Stimulated activated naive B cell treated with anti-CD40 and anti-IgM and Interleukin-4, amounts not matched to agents 10 μg/mL and 1 μg/mL and 100 μg/mL, for 72 hours (primary cell): ENCODE results near the gene ROBO1.

ENCODE experiments used
- ATAC-seq, 2 donors: fragments of 150-1000 bp; cut with Tn5 transposase; replicated peaks; 2 replicates each; pipeline ENCODE4 v1.10.0; 2021; ENCODE audit warnings: moderate library complexity in 1 of 2
- DNase-seq: peaks from one replicate; pipeline ENCODE4 v3.0.0; 2021
- H3K27ac Mint-ChIP-seq: one replicate; pipeline ENCODE4 v1.8.0; 2022; ENCODE audit warnings: mild to moderate bottlenecking, mixed read lengths
- H3K27me3 Mint-ChIP-seq, 2 donors: one replicate each; pipeline ENCODE4 v1.8.0; 2022; ENCODE audit warnings: mixed read lengths in 2 of 2
- H3K36me3 Mint-ChIP-seq, 2 donors: one replicate each; pipeline ENCODE4 v1.8.0; 2022; ENCODE audit warnings: mixed read lengths in 2 of 2, mild to moderate bottlenecking in 1 of 2
- H3K4me1 Mint-ChIP-seq, 2 donors: one replicate each; pipeline ENCODE4 v1.8.0; 2022; ENCODE audit warnings: mixed read lengths in 2 of 2, mild to moderate bottlenecking in 1 of 2
- H3K4me3 Mint-ChIP-seq, 2 donors: one replicate each; pipeline ENCODE4 v1.8.0; 2022; ENCODE audit warnings: mild to moderate bottlenecking in 2 of 2, mixed read lengths in 2 of 2, moderate library complexity in 1 of 2
- H3K9me3 Mint-ChIP-seq, 2 donors: one replicate each; pipeline ENCODE4 v1.8.0; 2022; ENCODE audit warnings: mixed read lengths in 2 of 2, mild to moderate bottlenecking in 1 of 2

Gene ROBO1

DNA sequence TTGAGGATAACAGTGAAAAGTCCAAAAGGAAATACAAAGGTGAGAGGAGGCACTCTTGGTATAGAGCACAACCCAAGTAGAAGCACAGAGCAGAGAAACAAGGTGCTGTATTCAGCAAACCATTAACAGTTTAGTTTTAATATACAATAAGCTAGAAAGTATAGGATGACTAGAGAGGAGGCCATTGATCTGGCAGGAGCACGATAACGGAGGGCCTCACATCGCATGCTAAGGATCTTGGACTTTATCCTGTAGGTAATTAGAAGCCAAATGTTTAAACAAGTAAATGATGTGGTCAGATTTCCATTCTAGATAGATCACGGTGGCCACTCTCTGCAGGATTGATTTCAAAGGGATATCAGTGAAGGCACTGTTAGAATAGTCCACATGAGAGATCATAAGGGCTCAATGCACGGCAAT lies 935.0 kb downstream of the ROBO1 start:
- no peaks in the 10 kb centered on the region for H3K36me3 Mint-ChIP-seq
- no peak for ATAC-seq
- H3K27ac Mint-ChIP-seq, result no peak overlapping the region
- no peak overlapping the region for H3K4me3 Mint-ChIP-seq
- DNase-seq, result no peak
- no peaks in the 10 kb centered on the region for H3K4me1 Mint-ChIP-seq
- H3K27me3 Mint-ChIP-seq, result no peaks in the 10 kb centered on the region
- H3K9me3 Mint-ChIP-seq, result peaks cover 3% of the 10 kb centered on the region in 2 donors

DNA sequence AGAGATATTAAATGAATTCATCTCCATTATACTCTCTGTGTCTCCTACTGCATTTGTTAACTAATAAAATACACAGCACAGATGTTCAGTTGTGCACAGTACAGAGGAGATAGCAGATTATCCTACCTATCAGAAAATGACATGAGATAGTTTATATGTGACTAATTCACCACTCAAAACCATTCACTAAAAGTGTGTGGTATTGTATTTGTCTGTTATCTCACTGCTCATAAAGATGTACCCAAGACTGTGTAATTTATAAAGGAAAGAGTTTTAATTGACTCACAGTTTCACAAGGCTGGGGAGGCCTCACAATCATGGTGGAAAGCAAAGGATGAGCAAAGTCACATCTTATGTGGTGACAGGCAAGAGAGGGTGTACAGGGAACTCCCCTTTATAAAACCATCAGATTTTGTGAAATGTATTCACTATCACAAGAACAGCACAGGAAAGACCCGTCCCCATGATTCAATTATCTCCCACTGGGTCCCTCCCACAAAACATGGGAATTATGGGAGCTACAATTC lies 936.3 kb downstream of the ROBO1 start:
- H3K9me3 Mint-ChIP-seq, result peaks cover 3% of the 10 kb centered on the region in 2 donors
- DNase-seq (no peak), ATAC-seq (no peak)
- H3K27me3 Mint-ChIP-seq, result no peaks in the 10 kb centered on the region
- no peaks in the 10 kb centered on the region for H3K4me1 Mint-ChIP-seq
- H3K27ac Mint-ChIP-seq, result no peak overlapping the region
- H3K36me3 Mint-ChIP-seq, result no peaks in the 10 kb centered on the region
- H3K4me3 Mint-ChIP-seq, result no peak overlapping the region

DNA sequence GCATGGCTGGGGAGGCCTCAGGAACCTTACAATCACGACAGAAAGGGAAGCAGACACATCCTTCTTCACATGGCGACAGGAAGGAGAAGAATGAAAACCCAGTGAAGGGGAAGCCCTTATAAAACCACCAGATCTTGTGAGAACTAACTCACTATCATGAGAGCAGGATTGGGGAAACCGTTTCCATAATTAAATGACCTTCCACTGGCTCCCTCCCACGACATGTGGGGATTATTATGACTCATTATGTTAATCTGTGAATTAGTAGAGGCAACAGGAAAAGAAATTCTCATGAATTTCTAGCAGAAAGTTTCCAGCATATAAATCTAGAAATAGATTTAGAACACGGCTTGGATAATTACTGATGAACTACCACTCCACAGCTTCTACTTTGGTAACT lies 937.3 kb downstream of the ROBO1 start:
- Mint-ChIP-seq H3K36me3 (no peaks in the 10 kb centered on the region), H3K4me3 (no peak overlapping the region)

DNA sequence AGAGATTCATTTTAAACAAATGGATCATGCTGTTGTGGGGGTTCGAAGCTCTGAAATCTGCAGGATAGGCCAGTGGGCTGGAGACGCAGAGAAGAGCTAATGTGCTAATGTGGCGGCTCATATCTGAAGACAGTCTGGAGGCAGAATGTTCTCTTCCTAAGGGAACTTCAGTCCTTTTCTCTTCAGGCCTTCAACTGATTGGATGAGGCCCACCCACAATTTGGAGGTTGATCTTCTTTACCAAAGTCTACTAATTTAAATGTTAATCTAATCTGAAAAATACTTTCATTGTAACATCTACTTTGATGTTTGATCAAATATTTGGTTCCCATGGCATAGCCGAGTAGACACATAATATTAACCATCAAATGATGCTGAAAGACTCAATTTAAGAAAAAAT lies 940.2 kb downstream of the ROBO1 start:
- DNase-seq, result no peak
- Mint-ChIP-seq H3K27ac (no peak overlapping the region), H3K4me1 (no peaks in the 10 kb centered on the region), H3K36me3 (no peaks in the 10 kb centered on the region), H3K4me3 (no peak overlapping the region), H3K27me3 (no peaks in the 10 kb centered on the region), H3K9me3 (peaks cover 3% of the 10 kb centered on the region in 2 donors)
- ATAC-seq, result no peak

More for the DNA sequence above, 937.3 kb downstream of the ROBO1 start:
- Mint-ChIP-seq H3K9me3 (peaks cover 3% of the 10 kb centered on the region in 2 donors), H3K27me3 (no peaks in the 10 kb centered on the region), H3K27ac (no peak overlapping the region), H3K4me1 (no peaks in the 10 kb centered on the region)
- no peak for ATAC-seq
- no peak for DNase-seq

DNA sequence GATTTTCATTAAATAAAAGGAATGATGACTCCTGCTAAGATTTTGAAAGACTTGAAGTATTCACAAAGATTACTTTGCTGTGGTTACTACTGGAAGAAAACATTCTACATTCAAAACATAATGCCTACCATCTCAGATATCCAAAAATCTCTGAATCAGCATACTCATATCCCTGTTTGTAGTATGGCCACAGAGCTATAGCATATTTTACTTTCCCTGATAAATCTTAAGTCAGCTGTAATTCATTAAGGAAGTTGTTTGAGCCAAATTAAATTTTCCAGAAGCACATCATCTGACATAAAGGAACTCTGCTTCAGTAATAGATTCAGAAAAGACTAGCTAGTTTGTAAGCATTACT lies 942.0 kb downstream of the ROBO1 start:
- Mint-ChIP-seq H3K27me3 (no peaks in the 10 kb centered on the region), H3K36me3 (no peaks in the 10 kb centered on the region), H3K27ac (no peak overlapping the region), H3K4me3 (no peak overlapping the region), H3K4me1 (no peaks in the 10 kb centered on the region), H3K9me3 (peaks cover 3% of the 10 kb centered on the region in 2 donors)
- no peak for ATAC-seq
- no peak for DNase-seq

DNA sequence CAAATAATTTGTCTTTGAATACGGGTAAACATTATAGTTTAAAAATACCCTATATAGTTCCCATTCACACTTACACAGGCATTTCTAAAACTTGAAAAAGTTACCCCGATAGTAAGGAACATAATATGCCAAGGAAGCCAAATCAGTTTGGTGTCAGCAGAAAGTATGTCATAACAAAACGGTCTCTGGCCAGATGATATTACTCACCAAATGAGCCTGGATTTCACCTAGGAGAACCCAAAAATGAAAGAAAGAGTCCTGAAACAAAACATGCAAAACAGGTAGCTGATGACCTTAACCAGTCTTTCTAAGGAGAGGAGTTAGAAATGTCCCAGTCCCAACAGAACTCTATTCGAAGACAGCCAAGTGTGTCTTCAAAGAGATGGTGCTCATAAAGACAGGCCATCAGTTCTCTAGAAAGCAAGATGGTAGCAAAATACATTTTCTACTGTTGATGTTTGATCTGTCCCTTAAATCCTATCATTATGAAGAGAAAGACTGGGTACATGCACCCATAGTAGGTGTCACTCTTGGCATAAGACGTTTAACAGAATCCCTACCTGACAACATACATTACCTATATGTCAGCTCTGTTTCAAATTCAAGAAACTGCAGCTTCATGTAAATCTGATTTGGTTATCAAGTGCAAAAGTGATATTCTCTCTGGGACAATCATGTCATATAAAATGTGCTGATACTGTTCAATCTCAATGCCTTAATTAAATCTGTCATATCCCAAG lies 942.5 kb downstream of the ROBO1 start:
- Mint-ChIP-seq H3K27me3 (no peaks in the 10 kb centered on the region), H3K4me1 (no peaks in the 10 kb centered on the region), H3K36me3 (no peaks in the 10 kb centered on the region), H3K4me3 (no peak overlapping the region), H3K27ac (no peak overlapping the region), H3K9me3 (peaks cover 3% of the 10 kb centered on the region in 2 donors)
- DNase-seq (no peak), ATAC-seq (no peak)

DNA sequence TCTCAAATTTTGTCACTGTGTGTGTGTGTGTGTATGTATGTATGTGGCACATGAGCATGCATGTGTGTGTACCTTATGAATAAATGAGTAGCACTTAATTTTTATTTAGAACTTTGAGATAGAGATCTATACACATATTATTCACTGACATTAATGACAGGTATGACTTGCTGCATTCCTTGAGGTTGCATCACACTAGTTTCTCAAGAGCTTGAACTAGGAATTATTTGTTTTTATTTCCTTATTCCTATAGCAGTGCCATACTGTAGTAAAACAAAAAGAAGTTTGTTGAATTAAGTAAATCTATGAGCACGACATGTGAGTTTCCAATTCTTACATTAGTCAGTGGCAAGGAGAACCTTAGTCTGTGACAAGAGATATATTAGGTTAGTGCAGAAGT lies 943.9 kb downstream of the ROBO1 start:
- H3K4me1 Mint-ChIP-seq, result no peaks in the 10 kb centered on the region
- H3K27ac Mint-ChIP-seq, result no peak overlapping the region
- no peak overlapping the region for H3K4me3 Mint-ChIP-seq
- peaks cover 0 to 3% of the 10 kb centered on the region in 2 donors for H3K9me3 Mint-ChIP-seq
- no peaks in the 10 kb centered on the region for H3K27me3 Mint-ChIP-seq
- no peaks in the 10 kb centered on the region for H3K36me3 Mint-ChIP-seq
- no peak for ATAC-seq
- no peak for DNase-seq

DNA sequence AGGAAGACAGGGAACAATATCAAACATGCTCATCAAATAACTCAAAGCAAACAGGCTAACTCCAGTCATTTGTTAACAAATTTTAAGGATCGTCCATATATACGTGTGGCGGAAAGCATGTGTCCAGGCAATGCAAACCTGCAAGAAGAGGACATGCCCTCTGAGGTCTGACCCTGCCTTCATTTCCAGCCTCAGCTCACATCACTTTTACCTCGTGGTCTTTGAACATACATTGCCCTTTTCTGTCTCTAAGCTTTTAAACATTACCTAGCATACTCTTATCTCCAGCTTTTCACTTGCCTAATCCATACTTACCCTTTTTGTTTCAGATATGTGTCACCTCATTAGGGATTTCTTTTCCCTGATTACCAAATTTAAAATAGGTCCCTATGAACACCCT lies 944.4 kb downstream of the ROBO1 start:
- H3K27ac Mint-ChIP-seq, result no peak overlapping the region
- H3K4me1 Mint-ChIP-seq, result no peaks in the 10 kb centered on the region
- no peak for DNase-seq
- no peaks in the 10 kb centered on the region for H3K27me3 Mint-ChIP-seq
- peaks cover 0 to 3% of the 10 kb centered on the region in 2 donors for H3K9me3 Mint-ChIP-seq
- H3K4me3 Mint-ChIP-seq, result no peak overlapping the region
- no peak for ATAC-seq
- no peaks in the 10 kb centered on the region for H3K36me3 Mint-ChIP-seq

DNA sequence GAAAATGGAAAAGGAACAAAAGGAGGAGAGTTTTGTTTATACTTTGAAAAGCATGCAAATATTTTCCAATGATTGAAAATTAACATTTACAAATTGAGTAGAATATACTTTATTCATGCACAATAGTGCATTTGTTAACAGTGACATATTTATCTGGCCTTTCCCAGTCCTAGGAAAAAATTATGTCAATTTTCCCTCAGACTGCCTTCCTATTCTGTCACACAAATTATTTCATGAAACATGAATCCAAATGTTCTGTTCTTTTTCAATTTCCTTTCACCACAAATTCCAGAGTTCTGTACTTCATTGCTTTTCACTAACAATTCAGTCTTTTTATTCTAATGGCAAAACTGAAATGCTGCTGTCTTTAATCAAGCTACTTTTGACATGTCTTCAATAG lies 945.1 kb downstream of the ROBO1 start:
- Mint-ChIP-seq H3K9me3 (peaks cover 0 to 3% of the 10 kb centered on the region in 2 donors), H3K4me1 (no peaks in the 10 kb centered on the region), H3K27me3 (no peaks in the 10 kb centered on the region), H3K36me3 (no peaks in the 10 kb centered on the region), H3K27ac (no peak overlapping the region), H3K4me3 (no peak overlapping the region)
- no peak for ATAC-seq
- no peak for DNase-seq

DNA sequence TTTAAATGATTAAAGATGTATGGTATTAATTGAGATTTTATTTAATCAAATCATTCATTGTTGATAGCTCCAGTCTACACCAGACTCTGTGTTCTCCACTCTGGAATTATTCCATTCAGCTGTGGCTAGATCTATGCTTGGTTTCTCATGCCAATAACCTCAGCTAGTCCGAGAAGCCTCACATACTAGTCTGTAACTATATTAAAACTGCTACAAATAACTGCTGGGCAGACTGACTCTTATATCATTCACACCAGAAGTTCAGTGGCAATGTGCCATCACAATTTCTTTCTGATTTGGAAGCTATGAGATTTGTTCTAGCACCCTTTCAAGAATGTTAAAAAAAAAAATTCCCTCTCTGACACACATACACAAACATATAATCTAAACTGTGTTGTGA lies 947.3 kb downstream of the ROBO1 start:
- H3K27ac Mint-ChIP-seq, result no peak overlapping the region
- H3K9me3 Mint-ChIP-seq, result peaks cover 2 to 3% of the 10 kb centered on the region in 2 donors
- no peaks in the 10 kb centered on the region for H3K27me3 Mint-ChIP-seq
- no peaks in the 10 kb centered on the region for H3K4me1 Mint-ChIP-seq
- DNase-seq (no peak), ATAC-seq (no peak)
- no peak overlapping the region for H3K4me3 Mint-ChIP-seq
- no peaks in the 10 kb centered on the region for H3K36me3 Mint-ChIP-seq

DNA sequence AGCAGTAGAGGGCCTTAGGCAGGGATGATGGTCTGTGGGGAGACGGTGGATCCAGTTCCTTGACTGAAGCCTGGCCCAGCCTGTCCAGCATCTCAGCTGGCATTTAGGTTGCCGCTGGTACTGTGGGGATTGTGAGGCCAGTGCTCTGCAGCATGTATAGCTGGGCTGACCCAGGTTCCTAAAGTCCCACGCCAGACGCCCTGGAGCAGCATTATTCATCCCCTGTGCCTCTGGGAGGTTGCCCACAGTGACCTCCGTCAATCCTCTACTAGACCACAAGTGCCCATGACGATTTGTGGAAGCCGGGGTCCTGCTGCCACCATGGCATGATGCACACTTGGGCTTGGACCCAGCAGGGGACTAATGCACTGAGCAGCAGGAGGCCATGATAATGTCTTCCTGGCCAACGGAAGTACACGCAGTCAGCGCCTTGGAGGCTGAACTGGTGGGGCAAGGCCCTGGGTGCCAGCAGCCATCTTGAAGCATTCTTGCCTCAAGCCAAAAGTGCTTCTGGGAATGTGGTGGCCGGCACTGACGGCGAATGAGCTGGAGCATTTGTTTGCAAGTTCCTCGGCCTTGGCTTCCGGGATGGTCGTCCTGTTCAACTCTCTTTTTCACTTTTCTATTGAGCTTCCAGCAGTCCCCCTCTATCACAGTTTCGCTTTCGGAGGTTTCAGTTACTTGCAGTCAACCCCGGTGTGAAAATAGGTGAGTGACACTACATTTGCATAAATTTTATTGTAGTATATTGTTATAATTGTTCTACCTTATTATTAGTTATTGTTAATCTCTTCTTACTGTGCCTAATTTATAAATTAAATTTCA lies 949.4 kb downstream of the ROBO1 start:
- Mint-ChIP-seq H3K36me3 (no peaks in the 10 kb centered on the region), H3K9me3 (peaks cover 2 to 3% of the 10 kb centered on the region in 2 donors), H3K4me3 (no peak overlapping the region), H3K4me1 (no peaks in the 10 kb centered on the region), H3K27ac (no peak overlapping the region), H3K27me3 (no peaks in the 10 kb centered on the region)
- ATAC-seq (no peak), DNase-seq (no peak)

DNA sequence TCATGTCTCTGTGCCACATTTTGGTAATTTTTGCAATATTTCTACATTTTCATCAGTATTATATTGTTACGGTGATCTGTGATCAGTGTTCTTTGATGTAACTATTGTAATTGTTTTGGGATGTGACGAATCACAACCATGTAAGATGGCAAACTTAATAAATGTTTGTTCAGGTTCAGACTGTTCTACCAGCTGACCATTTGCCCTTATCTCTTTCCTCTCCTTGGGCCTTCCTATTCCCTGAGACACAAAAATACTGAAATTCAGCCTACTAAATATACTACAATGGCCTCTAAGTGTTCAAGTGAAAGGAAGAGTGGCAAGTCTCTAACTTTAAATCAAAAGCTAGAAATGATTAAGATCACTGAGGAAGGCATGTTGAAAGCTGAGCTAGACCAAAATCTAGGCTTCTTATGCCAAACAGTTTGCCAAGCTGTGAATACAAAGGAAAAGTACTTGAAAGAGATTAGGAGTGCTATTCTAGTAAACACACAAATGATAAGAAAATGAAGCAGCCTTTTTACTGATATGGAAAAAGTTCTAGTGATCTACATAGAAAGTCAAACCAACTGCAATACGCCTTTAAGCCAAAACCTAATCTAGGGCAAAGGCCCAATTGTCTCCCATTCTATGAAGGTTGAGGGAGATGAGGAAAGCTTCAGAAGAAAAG lies 952.8 kb downstream of the ROBO1 start:
- H3K36me3 Mint-ChIP-seq, result no peaks in the 10 kb centered on the region
- no peak overlapping the region for H3K27ac Mint-ChIP-seq
- DNase-seq (no peak), ATAC-seq (no peak)
- H3K9me3 Mint-ChIP-seq, result peaks cover 4 to 6% of the 10 kb centered on the region in 2 donors
- no peaks in the 10 kb centered on the region for H3K4me1 Mint-ChIP-seq
- no peak overlapping the region for H3K4me3 Mint-ChIP-seq
- H3K27me3 Mint-ChIP-seq, result no peaks in the 10 kb centered on the region

DNA sequence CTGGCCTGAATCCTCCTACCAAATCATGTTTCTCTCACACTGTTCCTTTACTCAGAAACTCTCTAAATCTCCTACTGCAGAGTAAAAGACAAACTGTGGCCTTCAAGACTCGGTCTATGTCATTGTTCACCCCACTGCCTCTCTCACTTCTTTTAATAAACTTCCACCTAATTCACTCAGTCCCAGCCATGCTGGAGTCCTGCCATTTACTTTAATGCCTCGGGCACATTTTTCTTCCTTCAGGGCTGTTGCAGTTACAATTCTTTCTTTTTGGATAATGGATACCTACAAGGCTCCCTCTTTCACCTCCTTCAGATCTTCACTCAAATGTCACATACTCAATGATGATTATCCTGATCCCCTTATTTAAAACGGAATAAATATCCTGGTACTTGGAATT lies 955.6 kb downstream of the ROBO1 start:
- H3K4me3 Mint-ChIP-seq, result no peak overlapping the region
- ATAC-seq (no peak), DNase-seq (no peak)
- no peaks in the 10 kb centered on the region for H3K36me3 Mint-ChIP-seq
- H3K9me3 Mint-ChIP-seq, result peaks cover 3 to 4% of the 10 kb centered on the region in 2 donors
- no peaks in the 10 kb centered on the region for H3K4me1 Mint-ChIP-seq
- no peak overlapping the region for H3K27ac Mint-ChIP-seq
- no peaks in the 10 kb centered on the region for H3K27me3 Mint-ChIP-seq

DNA sequence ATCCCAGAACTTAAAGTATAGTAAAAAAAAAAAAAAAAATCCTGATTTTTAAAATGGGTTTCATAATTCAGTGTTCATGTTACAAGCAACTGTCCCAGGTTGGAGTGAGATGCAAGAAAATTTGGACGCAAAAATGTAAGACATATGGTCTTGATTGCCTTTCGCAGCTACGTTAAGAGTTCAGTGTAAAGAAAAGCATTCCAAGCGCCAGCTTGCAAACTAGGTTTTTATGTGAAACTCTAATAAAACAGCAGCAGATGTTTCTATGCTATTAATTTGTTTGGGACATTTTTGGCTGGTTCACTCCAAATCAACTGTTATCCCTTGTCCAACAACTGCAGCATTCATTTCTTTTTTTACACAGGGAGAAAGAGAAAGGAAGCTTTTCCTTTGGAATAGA lies 957.8 kb downstream of the ROBO1 start:
- no peak for ATAC-seq
- H3K4me3 Mint-ChIP-seq, result no peak overlapping the region
- H3K36me3 Mint-ChIP-seq, result no peaks in the 10 kb centered on the region
- H3K27ac Mint-ChIP-seq, result no peak overlapping the region
- peaks cover 3% of the 10 kb centered on the region in 2 donors for H3K9me3 Mint-ChIP-seq
- H3K27me3 Mint-ChIP-seq, result no peaks in the 10 kb centered on the region
- no peaks in the 10 kb centered on the region for H3K4me1 Mint-ChIP-seq
- no peak for DNase-seq
